Activated naive CD4-positive, alpha-beta T cell treated with anti-CD3 and anti-CD28 coated beads, Interleukin-2, amount 50 U/mL, for 24 hours (primary cell): ENCODE results near the gene ITPRIPL2.

ENCODE experiments used
- H3K27ac Mint-ChIP-seq: one replicate; pipeline ENCODE4 v1.8.0; 2021; ENCODE audit warnings: mild to moderate bottlenecking, mixed read lengths
- H3K27me3 Mint-ChIP-seq: one replicate; pipeline ENCODE4 v1.8.0; 2021; ENCODE audit warnings: mixed read lengths
- H3K36me3 Mint-ChIP-seq: one replicate; pipeline ENCODE4 v1.8.0; 2021; ENCODE audit warnings: mixed read lengths
- H3K4me1 Mint-ChIP-seq: one replicate; pipeline ENCODE4 v1.8.0; 2021; ENCODE audit warnings: mixed read lengths
- H3K4me3 Mint-ChIP-seq: one replicate; pipeline ENCODE4 v1.8.0; 2021; ENCODE audit warnings: mild to moderate bottlenecking, mixed read lengths
- H3K9me3 Mint-ChIP-seq: one replicate; pipeline ENCODE4 v1.8.0; 2021; ENCODE audit warnings: mixed read lengths

ITPRIPL2 gene

DNA sequence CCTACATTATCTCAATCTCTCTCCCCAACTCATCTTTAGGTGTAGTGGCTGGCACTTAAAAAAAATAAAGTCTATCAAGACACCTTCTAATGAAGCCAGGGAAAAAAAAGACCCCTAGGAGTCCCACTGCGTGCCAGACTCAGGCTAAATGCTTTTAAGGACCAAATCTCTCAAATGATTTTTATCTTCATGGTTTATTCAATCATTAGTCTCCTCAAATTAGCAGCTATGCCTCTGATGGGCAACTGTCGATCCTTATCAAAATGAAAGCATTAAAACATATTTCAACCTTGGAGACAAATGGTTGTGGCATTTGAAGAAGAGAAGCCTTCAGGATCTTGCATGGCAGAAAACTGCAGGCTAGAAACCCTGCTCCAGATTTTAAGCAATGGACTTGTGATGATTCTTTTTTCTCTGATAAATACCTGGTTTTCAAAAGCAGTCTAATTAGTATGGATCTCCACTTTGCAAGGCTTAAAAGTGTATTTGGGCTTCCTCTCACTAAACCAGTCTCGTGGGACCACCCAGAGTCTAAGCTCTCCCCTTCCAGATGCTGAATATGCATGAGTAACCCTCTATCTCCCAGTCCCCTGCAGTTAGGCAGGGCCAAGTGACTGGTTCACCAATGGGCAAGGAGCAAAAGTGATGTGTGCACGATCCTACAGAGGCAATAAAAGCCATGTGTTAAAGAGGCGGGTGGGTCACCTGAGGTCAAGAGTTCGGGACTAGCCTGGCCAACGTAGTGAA is 14.9 kb downstream of the ITPRIPL2 start:
- H3K4me1 Mint-ChIP-seq: peaks cover 11% of the 10 kb centered on the region
- no peaks in the 10 kb centered on the region for H3K27me3 Mint-ChIP-seq
- no peak overlapping the region for H3K4me3 Mint-ChIP-seq
- H3K36me3 Mint-ChIP-seq: no peaks in the 10 kb centered on the region
- H3K9me3 Mint-ChIP-seq: no peaks in the 10 kb centered on the region
- H3K27ac Mint-ChIP-seq: no peak overlapping the region

DNA sequence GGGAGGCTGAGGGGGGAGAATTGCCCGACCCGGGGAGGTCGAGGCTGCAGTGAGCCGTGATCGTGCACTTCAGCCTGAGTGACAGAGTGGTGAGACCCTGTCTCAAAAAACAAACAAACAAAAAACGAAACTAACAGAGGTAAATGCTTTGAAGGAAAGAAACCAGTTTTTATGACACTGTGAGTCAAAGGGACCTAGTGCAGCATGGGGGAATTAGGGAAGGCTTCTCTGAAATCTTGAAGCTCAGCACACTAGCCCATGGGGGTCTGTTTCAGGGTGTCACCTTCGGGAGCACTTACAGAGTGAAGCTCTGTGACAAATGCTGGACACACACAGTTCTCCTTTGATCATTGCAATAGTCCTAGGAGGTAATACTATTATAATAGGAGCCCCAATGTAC is 16.6 kb downstream of the ITPRIPL2 start:
- no peaks in the 10 kb centered on the region for H3K36me3 Mint-ChIP-seq
- H3K4me3 Mint-ChIP-seq: no peak overlapping the region
- no peaks in the 10 kb centered on the region for H3K9me3 Mint-ChIP-seq
- H3K4me1 Mint-ChIP-seq: peaks cover 11% of the 10 kb centered on the region
- H3K27ac Mint-ChIP-seq: no peak overlapping the region
- H3K27me3 Mint-ChIP-seq: no peaks in the 10 kb centered on the region

DNA sequence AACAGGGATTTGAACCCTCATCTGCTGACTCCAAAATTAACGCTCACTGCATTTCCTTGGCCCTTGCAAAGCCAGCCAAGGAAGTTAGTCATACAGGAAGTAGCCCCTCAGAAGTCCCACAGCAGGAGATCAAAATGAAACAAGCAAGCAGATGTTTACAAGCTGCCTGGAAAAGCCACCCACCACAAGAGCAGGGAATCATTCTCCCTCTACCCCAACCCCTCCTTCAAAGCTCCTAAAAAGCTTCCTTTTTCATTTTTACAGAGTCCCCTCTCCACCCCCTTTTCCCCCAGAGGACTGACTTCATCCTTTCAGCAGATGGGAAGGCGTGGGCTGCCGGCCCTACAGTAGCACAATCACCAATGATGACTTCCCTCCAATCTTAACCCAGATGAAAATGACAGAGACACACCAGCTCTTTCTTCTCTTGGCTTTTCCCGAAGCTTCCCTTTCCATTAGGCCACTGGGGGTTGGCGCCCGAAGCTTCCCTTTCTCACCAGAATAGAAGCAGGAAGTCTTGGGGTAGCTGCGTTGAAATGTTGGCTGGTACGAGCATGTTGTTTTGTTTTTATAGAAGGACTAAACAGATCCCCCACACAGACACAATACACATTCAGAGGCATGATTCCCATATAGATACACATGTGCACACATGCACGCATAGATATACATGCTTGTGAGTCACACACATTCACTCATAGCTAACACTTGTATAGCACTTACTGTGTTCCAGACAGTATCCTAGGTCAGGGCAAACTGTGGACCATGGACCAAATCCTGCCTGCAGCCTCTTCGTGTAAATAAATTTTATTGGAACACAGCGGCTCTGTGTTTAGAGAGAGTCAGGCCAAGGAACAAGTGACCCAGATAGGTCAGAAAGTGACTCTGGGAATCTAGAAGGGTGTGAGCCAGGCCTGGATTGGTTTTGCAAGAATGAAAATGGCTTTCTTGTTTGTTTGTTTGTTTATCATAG is 17.4 kb downstream of the ITPRIPL2 start:
- no peaks in the 10 kb centered on the region for H3K36me3 Mint-ChIP-seq
- H3K9me3 Mint-ChIP-seq: no peaks in the 10 kb centered on the region
- no peak overlapping the region for H3K27ac Mint-ChIP-seq
- no peaks in the 10 kb centered on the region for H3K27me3 Mint-ChIP-seq
- H3K4me1 Mint-ChIP-seq: peaks cover 11% of the 10 kb centered on the region
- no peak overlapping the region for H3K4me3 Mint-ChIP-seq

DNA sequence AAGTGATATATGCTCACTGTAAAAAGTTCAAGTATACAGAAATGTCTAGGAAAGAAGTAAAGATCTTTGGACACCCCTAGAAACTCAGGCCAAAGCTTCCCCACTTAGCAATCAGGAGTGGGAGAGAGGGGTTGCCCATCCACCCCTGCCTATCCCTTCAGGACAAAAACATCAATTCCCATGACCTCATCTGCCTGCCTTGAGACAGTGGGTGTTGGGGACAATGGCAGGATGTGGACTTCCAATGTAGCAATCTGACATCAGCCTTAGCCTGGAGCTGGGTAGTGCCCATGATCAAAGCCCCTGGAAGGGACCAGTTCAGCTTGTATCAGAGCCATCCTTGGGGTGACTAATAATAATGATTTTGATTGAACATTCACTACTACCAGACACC is 18.1 kb downstream of the ITPRIPL2 start:
- H3K4me3 Mint-ChIP-seq: no peak overlapping the region
- no peaks in the 10 kb centered on the region for H3K27me3 Mint-ChIP-seq
- no peak overlapping the region for H3K27ac Mint-ChIP-seq
- no peaks in the 10 kb centered on the region for H3K36me3 Mint-ChIP-seq
- H3K9me3 Mint-ChIP-seq: no peaks in the 10 kb centered on the region
- H3K4me1 Mint-ChIP-seq: peaks cover 11% of the 10 kb centered on the region

DNA sequence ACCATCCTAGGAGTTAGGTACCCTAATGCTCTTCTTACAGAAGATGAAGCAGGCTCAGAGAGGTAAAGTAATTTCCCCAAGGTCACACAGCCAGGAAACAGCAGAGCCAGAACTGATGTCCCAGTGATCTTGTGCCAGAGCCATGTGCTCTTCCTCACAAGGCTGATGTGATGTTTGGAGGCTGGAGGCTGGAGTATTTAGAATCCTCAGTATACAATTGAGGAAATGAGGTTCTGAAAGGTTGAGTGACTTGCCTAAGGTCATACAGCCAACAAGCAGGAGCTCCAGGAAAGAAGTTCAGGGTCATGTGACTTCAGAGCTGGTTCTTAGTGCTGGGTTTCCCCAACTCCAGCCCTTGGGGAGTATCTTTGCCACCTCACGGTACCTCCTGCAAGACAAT is 18.5 kb downstream of the ITPRIPL2 start:
- no peaks in the 10 kb centered on the region for H3K36me3 Mint-ChIP-seq
- peaks cover 11% of the 10 kb centered on the region for H3K4me1 Mint-ChIP-seq
- no peak overlapping the region for H3K27ac Mint-ChIP-seq
- H3K27me3 Mint-ChIP-seq: no peaks in the 10 kb centered on the region
- H3K4me3 Mint-ChIP-seq: no peak overlapping the region
- no peaks in the 10 kb centered on the region for H3K9me3 Mint-ChIP-seq

DNA sequence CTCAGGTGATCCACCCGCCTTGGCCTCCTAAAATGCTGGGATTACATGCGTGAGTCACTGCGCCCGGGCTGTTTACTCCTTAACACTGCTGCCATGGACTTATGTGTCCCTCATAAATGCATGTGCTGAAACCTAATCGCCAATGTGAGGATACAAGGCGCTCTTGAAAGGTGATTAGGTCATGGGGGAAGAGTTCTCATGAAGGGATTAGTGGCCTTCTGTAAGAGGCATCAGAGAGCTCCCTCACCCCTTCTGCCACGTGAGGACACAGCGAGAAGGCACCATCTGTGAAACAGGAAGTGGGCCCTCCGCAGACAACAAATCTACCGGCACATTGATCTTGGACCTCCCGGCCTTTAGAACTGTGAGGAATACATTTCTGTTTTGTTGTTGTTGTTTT is 19.1 kb downstream of the ITPRIPL2 start:
- H3K27me3 Mint-ChIP-seq: no peaks in the 10 kb centered on the region
- H3K9me3 Mint-ChIP-seq: no peaks in the 10 kb centered on the region
- no peaks in the 10 kb centered on the region for H3K36me3 Mint-ChIP-seq
- peaks cover 11% of the 10 kb centered on the region for H3K4me1 Mint-ChIP-seq
- no peak overlapping the region for H3K27ac Mint-ChIP-seq
- H3K4me3 Mint-ChIP-seq: no peak overlapping the region

DNA sequence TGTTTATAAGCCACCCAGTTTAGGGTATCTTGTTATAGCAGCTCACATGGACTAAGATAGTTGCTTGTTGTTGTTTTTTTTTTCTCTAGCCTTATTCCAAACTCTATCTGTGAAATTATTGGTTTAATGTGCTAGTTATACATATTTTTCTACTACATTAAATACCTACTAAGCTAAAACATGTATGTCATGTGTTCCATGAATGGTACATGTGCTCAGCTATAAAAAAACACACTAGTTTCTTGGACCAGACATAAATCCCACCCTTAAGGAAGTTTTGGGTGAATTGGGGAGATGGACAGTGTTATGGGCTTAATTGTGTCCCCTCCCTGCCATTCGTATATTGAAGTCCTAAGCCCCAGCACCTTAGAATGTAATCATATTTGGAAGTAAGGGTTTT is 19.8 kb downstream of the ITPRIPL2 start:
- Mint-ChIP-seq H3K36me3 (no peaks in the 10 kb centered on the region), H3K9me3 (no peaks in the 10 kb centered on the region), H3K4me1 (peaks cover 11% of the 10 kb centered on the region), H3K27ac (no peak overlapping the region), H3K27me3 (peaks cover 2% of the 10 kb centered on the region), H3K4me3 (no peak overlapping the region)

DNA sequence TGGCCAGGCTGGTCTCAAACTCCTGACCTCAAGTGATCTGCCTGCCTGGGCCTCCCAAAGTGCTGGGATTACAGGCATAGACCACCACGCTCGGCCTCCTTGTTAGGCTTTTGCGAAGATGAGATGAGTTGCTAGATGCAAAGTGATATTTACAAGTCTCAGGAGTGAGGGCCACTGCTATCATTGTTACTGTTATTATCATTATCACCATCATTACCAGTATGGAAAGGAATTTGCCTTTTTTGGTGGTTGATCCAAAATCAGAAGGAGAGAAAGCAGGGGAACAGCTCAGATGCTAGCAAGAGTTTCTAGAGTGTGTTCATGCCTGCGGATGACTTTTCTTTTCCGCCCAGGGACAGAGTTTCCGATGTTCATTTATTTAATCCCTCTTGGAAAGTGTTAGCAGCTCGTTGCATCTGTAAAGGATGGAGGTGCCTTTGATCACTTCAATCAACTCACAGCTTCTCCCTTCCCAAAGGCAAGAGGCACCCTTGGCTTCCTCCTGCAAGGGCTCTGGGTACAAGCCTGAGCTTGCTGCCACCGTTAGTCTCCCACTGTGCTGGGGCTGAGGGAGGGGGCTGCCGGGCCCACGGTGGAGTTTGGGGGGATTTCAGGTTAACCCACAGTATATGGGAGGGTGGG is 21.6 kb downstream of the ITPRIPL2 start:
- H3K27ac Mint-ChIP-seq: no peak overlapping the region
- H3K9me3 Mint-ChIP-seq: no peaks in the 10 kb centered on the region
- peaks cover 2% of the 10 kb centered on the region for H3K27me3 Mint-ChIP-seq
- H3K4me3 Mint-ChIP-seq: no peak overlapping the region
- H3K4me1 Mint-ChIP-seq: peaks cover 11% of the 10 kb centered on the region
- H3K36me3 Mint-ChIP-seq: no peaks in the 10 kb centered on the region

DNA sequence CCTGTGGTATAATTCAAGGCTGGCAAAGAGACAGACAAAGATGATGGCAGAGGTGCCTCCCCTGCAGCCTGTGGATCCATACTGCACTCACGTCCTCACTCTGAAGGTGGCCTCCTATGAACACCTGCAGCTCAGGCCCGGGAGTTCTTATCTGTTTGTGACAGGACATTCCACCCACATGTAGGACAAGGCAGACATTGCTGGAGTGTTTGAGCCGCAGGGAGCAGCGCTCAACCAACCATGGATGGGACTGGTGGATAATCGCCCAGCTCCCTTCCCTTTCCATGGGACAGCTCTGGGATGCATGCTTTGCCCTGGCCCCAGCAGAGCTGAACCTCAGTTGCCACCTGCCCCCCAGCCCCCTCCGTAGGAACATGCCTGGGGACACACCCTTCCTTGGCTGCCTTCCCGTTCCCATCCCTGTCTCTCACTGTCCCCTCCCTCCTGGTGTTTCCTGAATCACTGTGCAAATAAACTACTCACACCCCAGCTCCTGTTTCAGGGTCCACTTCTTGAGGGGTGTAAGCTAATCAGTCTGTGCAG is 22.2 kb downstream of the ITPRIPL2 start:
- H3K9me3 Mint-ChIP-seq: no peaks in the 10 kb centered on the region
- H3K27me3 Mint-ChIP-seq: peaks cover 6% of the 10 kb centered on the region
- H3K4me3 Mint-ChIP-seq: no peak overlapping the region
- no peak overlapping the region for H3K27ac Mint-ChIP-seq
- peaks cover 5% of the 10 kb centered on the region for H3K4me1 Mint-ChIP-seq
- H3K36me3 Mint-ChIP-seq: no peaks in the 10 kb centered on the region

DNA sequence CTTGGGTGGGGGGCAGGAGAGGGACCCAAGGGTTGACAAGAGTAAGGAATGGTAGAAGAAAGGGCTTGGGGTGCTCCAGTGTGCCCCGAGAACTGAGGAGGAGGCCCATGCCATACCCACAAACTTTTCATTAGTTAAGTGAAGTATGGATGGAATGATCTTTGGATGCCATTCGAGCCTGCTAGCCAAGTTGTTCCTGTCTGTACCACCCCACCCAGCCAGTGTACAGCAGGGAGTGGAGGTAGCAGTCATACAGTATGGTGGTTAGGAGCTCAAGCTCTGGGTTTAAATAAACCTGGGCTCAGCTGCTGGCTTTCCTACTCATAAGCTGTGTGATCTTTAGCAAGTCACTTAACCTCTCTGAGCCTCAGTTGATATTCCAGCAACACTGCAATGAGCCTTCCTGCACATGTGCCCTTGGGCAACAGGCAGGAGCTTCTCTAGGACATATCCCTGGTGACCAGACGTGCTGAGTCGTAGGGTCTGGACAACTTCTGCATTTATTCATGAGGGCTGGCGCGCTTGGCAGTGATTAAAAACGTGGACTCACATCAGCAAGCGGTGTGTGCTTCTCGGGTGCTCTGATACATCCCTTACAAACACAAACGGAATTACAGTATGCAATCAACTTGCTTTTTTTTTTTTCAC is 22.9 kb downstream of the ITPRIPL2 start:
- Mint-ChIP-seq H3K27ac (no peak overlapping the region), H3K4me1 (no peaks in the 10 kb centered on the region), H3K27me3 (peaks cover 6% of the 10 kb centered on the region), H3K36me3 (no peaks in the 10 kb centered on the region), H3K4me3 (no peak overlapping the region), H3K9me3 (no peaks in the 10 kb centered on the region)

DNA sequence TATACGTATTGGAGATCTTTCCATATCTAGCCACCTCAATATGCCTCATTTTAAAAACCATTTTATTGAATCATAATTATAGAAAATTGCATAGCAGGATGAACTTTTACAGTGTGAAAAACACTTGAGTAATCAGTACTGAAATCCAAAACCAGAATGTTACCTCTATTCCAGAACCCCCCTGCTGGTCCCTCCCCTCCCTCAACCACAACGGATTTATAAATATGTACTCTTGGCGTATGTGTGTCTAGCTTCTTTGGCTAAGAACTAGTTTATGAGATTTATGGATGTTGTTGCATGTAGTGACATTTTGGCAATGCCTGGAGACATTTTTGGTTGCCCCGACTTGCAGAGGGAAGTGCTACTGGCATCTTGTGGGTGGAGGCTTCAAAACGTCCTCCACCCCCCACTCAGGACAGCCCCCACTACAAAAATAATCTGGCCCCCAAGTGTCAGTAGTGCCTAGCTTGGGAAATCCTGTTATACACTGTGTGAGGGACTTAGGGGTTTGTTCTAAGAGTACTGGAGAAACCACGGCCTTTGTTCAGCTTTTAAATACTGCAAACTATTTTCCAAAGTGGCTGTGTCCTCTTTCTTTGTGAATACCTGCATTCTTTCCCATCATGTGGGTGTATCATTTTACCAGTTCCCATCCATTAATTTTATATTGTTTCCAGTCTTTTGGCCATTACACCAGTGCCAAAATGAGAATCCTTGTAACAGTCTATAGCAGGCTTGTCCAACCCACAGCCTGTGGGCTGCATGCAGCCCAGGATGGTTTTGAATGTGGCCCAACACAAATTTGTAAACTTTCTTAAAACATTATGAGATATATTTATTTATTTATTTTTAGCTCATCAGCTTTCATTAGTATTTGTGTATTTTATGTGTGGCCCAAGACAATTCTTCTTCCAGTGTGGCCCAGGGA is 23.7 kb downstream of the ITPRIPL2 start:
- Mint-ChIP-seq H3K36me3 (no peaks in the 10 kb centered on the region), H3K4me3 (no peak overlapping the region), H3K27me3 (peaks cover 7% of the 10 kb centered on the region), H3K9me3 (no peaks in the 10 kb centered on the region), H3K4me1 (no peaks in the 10 kb centered on the region), H3K27ac (no peak overlapping the region)

DNA sequence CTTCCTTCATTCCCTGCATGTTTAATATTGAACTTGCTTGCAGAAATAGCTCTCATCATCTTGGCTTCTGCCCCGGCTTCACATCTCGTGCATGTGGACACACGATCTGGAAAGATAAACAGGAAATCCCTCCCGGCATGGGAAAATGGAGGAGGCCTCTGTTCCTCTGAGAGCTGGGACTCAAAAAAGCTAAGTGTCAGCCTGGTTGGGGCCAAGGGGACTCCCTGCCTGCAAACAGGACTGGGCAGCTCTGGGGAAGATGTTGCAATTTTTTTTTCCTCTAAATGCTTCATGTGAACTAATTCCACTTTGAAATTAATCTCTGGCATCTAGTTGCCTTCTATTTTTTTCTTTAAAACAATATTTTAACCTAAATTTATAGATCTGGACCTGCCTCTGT is 24.8 kb downstream of the ITPRIPL2 start:
- Mint-ChIP-seq H3K27me3 (peaks cover 9% of the 10 kb centered on the region), H3K4me3 (no peak overlapping the region), H3K9me3 (no peaks in the 10 kb centered on the region), H3K4me1 (no peaks in the 10 kb centered on the region), H3K36me3 (no peaks in the 10 kb centered on the region), H3K27ac (no peak overlapping the region)

DNA sequence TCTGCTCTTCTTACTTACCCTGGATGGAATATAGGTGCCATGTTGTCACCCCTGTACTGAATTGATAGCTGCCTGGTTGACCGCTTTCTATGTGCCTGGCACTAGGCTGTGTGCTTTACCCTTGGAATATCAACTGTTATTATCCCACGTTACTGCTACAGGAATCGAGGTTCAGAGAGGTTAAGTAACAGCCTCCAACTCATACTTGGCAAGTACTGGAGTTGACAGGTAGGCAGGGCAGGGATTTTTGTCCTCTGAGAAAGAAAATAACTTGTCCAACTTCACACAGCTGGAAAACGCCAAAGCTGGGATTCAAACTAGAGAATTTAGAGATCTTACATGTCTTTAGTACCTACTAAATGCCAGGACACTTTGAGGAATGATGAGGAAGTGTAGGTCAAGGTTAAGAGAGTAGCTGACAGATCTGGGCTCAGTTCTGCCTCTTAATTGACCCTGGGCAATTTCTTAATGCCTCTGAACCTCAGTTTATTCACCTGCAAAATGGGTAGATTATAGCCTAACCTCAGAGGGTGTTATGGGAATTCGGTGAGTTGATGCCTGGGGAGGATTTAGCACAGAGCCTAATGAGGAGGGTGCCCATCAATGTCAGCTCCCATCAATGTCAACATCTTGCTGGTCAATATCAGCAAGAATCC is 25.8 kb downstream of the ITPRIPL2 start:
- H3K4me1 Mint-ChIP-seq: no peaks in the 10 kb centered on the region
- H3K27ac Mint-ChIP-seq: no peak overlapping the region
- no peak overlapping the region for H3K4me3 Mint-ChIP-seq
- no peaks in the 10 kb centered on the region for H3K36me3 Mint-ChIP-seq
- no peaks in the 10 kb centered on the region for H3K9me3 Mint-ChIP-seq
- peaks cover 9% of the 10 kb centered on the region for H3K27me3 Mint-ChIP-seq

DNA sequence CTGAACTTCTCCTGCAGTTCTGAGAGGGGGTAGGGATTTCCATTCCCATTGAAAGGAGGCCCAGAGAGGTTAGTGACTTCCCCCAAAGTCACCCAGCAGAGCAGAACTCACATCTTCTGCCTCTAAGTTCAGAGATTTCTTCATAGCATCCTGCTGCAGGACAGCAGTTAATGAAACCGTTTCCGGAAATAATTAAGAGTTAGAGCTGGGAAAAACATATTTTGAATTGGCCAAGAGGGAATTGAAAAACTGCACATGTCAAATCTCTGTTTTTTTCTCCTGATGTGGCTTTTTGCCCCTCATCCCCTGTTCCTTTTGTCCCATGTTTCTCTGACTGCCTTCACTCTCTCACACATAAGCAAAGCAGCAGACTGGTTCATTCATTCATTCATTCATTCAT is 26.6 kb downstream of the ITPRIPL2 start:
- Mint-ChIP-seq H3K27me3 (peaks cover 9% of the 10 kb centered on the region), H3K4me1 (no peaks in the 10 kb centered on the region), H3K36me3 (no peaks in the 10 kb centered on the region), H3K9me3 (no peaks in the 10 kb centered on the region), H3K4me3 (no peak overlapping the region), H3K27ac (no peak overlapping the region)
